NCI-H510A (cell line): ENCODE results near the gene VPS13D.

Experiments
- DNase-seq: peaks from one replicate; lab custom pipeline; 2025; lab: John Stamatoyannopoulos, UW

The VPS13D gene

DNA sequence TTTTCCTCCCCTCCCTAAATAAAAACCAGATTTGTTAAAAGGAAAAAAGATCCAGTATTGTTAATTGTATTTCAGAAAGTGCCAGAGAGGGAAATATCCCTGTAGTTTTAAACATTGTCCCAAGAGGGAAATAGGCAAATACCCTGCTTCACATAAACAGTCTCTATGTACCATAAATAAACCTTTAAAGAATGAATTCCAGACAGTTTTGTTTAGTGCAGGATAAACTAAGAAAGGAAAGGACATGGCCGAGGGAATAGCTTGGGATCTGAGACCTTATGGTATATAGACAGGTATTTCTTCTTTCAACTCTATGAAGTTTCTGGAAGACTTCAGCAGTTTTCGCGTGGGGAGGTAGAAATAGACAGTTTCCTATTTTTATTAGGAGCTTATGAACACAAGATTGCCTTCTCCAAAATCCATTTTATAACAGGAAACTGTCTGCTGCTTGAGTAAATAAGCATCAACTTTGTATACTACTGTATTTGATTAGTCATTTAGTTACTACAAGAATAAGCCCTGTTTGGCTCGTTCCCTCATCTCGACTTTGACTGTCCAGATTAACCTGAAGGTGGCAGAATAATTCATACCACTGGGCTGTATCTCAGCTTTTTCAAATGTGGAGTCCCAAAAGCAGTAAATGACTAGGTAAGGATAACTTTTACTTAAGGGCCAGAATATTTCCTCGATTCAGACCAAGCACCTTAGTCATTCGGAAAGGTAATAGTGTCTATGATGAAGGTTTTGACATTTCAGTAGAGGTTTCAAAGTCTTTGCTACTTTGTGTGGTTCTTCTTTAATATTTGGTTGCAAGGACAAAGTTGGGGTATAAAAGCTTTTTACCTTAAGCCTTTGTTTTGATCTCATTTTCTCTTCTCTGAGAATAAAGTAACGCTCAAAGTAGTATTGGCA is 177.5 kb downstream of the VPS13D start:
- no peak for DNase-seq

DNA sequence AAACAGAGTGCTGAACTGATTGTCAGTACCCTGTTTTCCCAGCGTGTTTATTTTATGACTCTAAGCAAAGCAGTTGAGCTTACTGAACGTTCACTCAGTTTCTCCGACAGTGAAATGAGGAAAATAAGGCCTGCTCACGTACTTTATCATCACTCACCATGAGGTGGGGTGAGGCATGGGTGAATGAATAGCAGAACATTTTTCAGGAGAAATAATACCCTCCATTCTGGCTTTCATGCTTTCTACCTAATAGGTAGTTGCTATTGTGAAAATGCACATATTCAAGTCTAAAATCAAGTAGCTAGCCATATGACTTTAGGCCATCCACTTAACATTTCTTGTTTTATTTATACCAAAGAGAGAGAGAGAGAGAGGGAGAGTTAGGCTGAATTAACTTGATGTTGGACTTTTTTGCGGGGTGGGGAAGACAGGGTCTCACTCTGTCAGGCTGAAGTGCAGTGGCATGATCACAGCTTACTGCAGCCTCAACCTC is 178.2 kb downstream of the VPS13D start:
- no peak for DNase-seq

DNA sequence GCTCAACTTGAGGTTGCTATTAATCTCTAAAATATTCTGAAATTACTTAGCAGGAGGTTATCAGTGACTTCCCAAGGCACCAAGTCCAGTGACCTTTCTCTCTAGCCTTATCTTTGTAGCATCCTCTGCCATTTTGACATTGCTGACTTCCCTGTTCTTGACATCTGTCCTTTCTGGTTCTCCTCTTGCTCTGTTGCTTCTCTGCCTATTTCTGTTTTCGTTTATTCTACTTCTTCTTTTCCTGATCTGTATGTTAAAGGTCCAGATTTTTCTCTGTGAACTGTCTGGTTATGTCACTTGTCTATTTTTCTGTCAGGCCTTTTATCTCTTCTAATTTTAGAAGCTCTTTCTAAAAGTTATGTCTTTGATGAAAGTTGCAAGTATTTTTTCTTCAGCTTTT is 178.8 kb downstream of the VPS13D start:
- no peak for DNase-seq

DNA sequence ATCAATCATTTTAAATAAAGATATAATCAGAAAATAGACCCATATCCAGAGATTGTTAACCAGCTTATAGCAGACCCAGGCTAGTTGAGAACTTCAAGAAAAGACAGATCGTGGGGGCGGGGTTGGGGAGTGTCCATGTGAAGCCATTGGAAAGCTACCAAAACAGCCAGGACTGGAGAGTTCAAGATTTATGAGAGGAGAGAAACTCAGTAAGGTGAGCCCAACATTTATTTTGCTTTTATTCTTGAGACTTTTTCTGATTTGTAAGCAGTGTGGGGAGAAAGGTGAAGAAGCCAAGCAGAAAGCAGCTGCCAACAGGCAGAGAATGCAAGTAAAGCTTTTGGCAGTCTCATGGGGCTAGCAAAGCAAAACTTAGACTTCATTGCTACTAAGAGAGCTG is 179.9 kb downstream of the VPS13D start:
- no peak for DNase-seq

DNA sequence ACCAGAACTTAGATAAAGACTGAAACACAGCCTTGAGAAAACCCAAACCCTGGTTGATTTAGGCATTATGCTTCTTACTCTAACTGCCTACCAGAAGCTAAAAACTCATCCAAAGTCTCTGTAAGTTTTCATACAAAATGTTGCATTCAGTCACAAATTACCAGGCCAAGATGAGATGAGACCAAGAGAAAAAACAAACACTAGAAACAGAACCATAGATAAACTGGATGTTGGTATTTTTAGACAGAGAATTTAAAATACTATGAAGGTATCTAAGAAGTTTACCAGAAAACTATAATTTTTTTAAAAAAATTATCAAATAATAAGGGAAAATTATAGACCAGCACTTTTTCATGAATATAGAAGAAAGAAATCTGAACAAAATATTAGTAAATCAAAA is 180.5 kb downstream of the VPS13D start:
- DNase-seq: no peak

DNA sequence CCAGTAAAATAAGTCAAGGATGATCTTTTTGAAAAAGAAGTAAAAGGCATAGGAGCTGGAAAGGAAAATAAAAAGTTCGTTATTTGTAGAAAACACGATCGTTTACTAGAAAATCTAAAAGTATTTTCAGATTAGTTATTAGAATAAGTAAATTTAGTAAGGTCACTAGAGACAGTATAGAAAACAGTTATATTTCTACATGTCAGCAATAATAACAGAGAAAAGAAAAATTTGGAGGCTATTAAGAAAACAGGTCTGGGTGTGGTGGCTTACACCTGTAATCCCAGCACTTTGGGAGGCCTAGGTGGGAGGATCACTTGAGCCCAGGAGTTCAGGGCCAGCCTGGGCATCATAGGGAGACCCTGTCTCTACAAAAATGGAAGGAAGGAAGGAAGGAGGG is 181.3 kb downstream of the VPS13D start:
- no peak for DNase-seq

DNA sequence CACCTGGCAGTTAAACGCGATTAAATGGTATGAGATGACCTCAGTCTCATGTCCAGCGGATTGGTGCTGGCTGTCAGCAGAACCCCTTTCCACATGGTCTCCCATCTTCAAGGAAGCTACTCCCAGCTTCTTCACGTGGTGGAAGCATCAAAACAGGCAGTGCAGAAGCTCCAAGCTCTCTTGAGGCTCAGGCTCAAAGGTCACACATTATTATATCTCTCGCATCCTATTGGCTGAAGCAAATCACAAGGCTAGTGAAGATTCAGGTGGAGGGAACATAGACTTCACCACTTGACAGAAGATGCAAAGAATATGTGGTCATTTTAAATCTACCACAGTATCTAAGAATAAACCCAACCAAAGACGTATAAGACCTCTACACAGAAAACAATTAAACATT is 181.9 kb downstream of the VPS13D start:
- no peak for DNase-seq

DNA sequence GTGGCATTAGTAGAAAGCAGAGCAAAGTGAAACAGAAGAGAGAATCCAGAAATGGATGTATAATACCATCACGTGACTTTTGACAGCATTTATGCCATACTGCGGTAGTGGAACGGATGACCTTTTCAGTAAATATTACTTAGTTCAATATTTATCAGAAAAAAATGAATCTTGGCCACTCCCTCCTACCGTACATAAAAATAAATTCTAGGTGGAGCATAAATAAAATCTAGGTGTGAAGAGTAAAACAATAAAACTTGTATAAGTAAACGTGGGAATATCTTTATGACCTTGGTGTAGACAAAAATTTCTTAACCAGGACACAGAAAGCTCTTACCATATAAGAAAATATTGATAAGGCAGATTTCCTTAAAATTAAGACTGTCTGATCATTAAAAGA is 182.6 kb downstream of the VPS13D start:
- no peak for DNase-seq

DNA sequence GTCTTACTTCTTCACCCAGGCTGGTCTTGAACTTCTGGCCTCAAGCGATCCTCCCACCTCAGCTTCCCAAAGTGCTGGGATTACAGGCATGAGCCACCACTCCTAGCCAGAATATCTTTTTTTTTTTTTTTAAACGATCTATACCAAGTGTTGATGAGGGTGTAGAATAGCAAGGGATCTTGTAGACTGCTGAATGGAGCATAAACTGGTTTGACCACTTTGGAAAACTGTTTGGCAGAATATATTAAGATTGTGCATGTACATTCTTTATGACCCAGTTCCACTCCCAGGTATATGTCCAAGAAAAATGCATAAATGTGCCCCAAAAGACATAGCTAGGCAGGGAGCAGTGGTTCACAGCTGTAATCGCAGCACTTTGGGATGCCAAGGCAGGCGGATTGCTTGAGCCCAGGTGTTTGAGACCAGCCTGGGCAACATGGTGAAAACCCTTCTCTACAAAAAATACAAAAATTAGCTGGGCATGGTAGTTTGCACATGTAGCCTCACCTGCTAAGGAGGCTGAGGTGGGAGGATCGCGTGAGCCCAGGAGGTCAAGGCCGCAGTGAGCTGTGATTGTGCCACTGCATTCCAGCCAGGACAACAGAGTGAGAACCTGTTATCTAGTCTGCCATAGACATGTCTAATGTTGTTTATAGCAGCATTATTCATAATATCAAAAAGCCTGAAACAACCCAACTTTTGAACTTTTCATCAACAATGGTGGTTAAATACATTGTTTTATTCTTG is 184.0 kb downstream of the VPS13D start:
- DNase-seq: no peak

DNA sequence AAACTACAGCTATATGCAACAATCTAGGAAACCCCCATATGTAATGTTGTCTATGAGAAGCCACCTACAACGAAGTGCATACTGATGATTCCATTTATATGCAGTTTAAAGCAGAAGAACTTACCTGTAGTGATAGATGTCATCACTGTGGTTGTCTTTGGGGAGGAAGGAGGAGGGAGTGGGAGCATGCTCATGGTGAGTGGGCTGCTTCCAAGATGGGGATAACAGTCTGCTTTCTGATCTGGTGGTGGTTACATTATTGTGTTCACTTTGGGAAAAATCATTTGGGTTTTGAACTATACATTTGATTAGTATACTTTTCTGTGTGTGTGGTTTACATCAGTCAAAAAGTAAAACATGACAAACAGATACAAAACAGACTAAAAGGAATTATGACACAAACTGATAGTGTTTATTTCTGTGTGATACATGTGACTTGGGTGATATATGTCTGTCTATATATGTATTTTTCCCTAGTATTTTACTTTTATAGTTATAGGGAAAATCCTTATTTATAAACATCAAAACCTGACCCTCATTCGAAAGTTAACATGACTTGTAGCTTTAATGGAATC is 184.7 kb downstream of the VPS13D start:
- no peak for DNase-seq

DNA sequence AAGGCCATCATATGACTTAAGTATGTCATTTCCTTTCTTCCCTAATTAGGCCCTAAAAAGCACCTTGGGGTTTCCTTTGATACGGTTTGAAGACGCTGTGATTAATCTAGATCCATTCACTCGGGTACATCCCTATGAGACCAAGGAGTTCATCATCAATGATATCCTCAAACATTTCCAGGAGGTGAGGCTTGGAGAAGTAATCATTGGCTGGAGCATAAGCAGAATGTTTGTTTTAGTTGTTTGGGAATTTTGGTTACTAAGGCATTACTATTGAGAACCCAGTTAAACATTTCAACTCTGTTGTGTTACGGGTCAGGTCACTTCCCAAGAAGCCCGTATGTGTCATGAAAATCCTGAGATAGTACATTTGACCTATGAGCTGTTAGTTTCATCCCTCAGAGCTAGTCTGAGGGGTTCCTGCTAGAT is 185.2 kb downstream of the VPS13D start:
- no peak for DNase-seq

DNA sequence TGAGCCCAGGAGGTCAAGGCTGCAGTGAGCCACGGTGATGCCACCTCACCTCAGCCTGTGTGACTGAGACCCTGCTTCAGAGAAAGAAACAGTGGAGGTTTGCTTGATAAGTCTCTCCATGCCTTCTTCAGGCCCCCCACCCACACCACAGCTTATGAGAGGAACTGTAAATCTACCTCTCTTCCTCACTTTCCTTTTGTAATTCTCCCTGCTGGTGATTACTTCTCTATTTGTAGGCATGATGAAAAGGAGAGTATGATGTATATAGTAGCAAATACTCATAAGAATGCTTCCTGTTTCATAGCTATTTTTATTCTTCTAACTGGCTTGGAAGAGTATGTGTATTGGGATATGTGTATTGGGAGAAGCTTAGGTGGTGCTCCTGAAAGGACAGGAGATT is 186.3 kb downstream of the VPS13D start:
- DNase-seq: no peak

DNA sequence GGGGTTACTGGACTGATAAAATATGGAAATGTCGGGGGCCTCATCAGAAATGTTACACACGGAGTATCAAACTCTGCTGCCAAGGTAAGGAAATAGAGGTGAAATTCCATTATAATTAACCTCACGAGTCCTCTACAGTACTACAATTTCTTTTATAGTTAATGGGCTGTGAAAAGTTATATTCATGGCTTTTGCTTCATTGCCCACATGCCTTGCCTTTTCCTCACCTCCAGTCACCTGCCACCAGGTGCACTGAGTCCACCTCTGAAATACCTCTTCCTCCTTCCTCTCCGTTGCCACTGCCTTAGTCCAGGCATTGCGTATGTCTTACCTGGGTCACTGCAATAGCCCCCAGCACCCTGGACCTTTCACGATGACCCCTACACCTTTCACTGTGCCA is 186.9 kb downstream of the VPS13D start:
- no peak for DNase-seq

DNA sequence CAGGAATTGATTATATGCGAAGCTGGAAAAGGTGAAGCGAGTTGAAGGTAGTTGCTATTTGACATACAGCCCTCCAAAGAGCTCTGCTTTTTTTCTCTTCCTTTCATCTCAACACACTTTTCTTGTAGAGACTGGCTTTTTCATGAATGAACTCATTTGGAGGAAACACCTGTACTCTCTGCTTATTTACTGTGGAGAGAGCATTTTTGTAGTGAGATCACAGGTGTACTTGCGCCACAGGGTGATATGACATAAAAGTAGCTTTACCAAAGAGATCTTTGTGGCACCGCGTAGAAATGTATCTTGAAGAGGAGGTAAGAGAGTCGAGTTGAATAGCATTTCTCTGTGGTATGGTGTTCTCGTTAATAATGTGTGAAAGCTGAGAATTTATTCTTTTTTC is 187.6 kb downstream of the VPS13D start:
- no peak for DNase-seq

DNA sequence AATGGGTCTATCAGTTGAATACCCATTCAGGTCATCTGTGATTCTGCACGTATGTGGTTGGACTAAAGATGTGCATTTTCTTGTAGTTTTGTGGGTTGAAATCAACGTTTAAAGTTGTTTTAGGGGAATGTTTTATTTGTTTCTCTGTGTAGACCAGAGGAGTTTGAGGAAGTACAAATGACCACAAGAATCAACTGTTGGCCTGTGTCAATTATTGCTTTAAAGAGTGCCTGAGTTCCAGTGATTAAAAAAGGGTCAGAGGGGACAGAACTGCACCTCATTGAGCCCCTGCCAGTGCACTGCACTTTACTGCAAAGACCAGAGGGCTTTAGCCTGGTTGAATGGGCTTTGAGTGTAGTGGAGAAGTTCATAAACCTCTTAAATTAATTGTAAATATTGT is 190.3 kb downstream of the VPS13D start:
- no peak for DNase-seq

DNA sequence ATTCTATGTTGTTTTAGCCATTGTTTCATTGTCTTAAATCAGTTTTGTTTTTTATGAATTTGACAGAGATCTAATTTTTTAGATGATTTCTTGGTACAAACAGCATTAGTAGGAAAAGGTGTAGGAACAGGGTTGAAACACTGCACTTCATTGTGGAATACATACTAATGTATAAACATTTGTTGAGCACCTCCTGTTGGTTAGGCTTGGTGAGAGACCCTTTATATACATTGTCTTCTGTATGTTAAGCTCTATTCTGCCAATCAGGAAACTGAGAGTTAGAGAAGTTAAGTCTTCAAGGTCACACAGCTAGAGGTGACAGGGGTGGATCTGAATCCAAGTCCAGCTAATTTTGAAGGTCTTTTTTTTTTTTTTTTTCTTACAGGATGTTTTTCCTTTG is 192.7 kb downstream of the VPS13D start:
- no peak for DNase-seq

DNA sequence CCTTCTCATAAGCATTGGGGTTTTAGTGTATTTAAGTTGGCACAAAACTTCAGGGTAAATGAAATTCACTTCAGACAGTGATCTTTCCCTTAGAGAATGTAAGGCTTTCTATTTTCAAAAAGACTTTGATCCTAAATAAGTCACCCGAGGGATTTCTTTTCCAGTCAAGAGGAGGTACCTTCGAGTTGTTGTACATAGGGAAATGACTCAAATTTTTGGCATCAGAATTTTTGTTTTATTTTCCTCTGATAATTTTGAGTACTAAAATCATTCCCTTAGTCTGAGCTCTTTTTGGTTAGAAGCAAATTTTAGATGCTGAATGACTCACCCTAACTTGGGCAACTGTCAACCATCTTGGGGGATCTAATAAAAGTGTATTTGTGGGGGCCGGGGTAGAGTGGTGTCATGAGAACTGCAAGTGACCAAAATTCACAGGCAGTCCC is 194.3 kb downstream of the VPS13D start:
- no peak for DNase-seq

DNA sequence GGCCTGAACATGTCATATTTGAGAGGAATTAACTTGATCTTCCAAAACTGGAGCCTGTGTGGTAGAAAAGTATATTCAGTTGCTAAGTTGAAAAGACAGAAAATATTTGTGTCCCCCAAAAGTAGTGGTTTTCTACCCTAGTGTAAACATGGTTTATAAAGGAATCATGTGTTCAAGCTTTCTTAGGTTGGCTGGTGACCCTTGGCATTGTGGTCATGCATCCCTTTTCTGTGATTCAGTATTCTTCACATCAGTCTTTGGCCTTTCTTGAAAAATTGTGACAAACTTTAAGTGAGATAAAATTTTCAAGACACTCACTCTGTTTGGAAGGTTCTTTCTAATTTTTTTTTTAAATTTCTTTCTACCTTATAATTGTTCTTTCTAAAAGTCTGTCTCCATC is 195.0 kb downstream of the VPS13D start:
- no peak for DNase-seq

DNA sequence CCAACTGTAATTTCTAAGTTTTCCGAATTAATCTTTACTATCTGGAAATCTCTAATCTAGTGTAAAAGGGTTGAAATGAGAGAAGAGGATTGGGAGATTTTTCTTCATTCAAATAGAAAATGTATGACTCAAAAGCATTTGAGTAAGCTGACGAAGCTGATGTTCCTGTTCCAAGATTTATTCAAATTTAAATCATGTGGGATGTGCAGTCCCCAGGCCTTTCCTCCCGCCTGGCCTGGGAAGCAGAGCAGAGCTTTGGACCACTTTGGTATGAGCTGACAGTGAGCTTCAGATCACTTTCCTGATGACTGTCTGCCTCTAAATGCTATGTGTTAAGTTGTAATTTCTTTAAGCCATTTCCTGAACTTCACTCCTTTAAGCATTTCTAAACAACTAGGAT is 196.2 kb downstream of the VPS13D start:
- no peak for DNase-seq

DNA sequence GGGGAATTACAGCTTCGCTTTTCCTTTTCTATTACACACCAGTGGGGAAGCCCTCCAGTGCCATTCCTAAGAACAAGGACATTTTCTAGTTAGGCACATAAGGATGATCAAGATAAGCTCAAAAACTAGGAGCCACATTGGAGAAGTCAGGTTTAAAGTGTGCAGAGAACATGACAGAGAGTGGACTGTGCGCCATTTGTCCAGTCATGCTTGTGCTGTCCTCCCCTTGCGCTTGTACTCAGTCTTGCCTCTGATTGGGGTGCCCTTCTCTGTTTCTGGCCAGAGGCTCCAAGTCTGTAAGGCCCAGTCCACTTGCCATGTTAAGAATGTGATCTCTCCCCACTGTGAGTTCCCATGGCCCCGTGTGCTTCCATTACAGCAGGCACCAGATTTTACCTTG is 198.5 kb downstream of the VPS13D start:
- no peak for DNase-seq

DNA sequence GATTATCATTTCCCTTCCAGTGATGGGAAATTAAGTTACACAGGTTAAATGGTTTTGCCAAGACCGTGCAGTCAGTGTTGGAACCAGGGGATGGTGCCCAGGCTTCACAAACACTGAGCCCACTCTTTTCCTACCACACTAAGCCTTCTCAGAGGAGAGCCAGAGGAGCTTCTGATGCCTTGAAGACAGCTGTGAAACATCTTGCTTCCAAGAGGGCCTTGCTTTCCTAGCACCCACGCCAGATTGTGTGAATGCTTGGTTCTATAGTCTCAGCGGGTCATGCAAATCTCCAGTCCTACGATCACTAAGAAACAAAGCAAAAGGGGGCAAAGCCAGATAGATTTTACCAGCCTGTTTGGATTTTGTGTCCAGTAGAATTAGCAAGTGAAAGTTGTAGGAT is 200.7 kb downstream of the VPS13D start:
- no peak for DNase-seq

DNA sequence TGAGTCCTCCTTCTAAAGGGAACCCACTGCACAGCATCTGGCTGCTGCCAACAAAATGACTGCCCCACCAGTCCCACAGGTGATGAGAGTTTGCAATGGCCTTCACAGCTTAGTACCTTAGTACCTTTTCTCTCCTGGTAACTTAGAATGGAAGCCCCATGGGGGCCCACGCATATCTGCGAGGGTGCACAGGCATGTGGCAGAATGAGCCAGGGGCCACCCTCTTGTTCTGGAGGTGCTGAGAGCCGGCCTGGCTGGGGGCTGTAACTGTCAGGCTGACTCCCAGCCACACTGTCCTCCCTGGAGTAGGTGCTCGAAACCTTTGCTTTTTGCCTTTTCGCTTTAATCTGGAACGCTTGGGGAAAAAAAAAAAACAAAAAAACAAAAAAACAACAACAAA is 203.1 kb downstream of the VPS13D start:
- no peak for DNase-seq
